GM18868 (cell line): Measurements from ENCODE around the gene CRYBB3.
"Not testable (repeated sequence)": the region's sequence is repeated elsewhere in the genome, so short reads cannot be mapped to it uniquely, and the experiment has no call there.

Experiments used
- ATAC-seq: cut with Tn5 transposase; IDR thresholded peaks from one replicate; pipeline ENCODE4 v1.9.1; 2021; ENCODE audit warnings: mild to moderate bottlenecking, moderate library complexity; ENCODE audit not compliant: unreplicated experiment

The CRYBB3 gene

DNA sequence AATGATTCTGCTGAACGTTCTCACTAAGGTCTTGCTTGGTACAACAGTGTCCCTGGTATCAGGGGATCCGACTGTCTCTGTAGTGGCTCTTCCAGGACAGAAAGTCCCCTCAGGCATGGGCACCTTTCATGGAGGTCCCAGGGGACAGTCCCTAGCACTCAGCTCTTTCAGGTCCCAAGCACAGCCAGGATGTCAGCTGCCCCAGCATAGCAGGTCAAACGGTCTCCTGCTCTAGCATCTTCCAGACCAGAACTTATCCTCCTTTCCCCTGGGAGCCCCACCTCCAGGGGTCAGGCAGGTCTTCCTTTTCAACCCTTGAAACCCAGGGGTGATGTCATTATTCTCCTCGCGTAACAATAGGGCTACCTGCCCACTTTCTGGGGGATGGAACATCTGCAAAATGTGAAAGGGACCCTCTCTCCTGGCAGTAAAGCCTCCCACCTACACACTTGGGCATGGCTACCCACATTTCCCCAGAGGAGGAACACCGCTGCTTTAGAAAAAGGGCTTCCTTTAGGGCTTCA, 24.7 kb upstream of the CRYBB3 start:
- no peak for ATAC-seq

DNA sequence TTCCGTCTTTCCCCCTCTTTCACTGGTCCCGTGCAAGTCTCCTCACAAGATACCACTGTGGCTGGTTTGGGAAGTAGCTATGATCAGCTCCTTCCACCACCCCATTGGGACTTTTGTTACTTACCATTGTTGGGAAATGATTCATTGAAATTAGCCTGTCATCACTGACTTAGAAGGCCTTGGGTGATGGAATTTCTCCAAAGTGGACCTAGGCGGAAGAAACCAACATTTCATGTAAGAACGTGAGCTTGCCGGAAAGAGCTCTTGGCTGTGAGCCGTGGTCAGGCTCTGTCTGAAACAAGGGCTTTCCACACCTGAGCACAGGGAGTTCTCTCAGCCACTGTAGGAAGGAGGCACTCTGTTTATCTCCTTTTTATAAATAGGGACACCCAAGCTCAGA, 23.5 kb upstream of the CRYBB3 start:
- no peak for ATAC-seq

DNA sequence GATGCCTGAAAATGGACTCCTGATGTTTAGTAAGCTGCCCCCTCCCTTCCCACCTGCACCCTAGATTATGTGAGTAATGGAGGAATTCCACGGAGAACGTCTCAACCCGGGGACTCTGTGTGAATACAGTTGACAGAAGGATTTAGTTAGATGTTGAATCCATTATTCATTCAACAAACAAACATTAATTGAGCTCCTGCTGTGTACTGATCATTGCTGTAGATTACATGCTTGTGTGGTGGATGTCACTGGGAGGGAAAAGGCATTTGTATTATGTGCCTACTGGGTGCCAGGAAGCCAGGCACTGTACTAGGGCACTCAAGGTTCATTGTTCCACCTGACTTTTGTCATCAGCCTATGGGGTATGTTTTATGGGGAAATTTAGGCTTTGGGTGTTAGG, 22.9 kb upstream of the CRYBB3 start:
- ATAC-seq, result no peak

DNA sequence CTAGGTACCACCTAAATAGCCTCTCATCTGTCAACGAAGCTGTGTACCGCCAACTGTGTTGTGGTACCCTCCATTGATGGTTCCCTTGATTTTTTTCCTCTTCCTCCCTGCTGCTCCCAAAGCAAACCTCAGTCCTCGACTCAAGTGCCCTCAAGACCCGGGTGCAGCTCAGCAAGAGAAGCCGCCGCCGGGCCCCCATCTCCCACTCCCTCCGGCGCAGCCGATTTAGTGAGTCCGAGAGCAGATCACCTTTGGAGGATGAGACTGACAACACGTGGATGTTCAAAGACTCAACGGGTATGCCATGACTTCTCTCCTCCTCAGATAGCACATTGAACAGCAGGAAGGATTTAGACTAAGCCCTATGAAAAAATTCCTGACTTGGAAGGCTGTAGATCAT, 22.4 kb upstream of the CRYBB3 start:
- ATAC-seq, result no peak

DNA sequence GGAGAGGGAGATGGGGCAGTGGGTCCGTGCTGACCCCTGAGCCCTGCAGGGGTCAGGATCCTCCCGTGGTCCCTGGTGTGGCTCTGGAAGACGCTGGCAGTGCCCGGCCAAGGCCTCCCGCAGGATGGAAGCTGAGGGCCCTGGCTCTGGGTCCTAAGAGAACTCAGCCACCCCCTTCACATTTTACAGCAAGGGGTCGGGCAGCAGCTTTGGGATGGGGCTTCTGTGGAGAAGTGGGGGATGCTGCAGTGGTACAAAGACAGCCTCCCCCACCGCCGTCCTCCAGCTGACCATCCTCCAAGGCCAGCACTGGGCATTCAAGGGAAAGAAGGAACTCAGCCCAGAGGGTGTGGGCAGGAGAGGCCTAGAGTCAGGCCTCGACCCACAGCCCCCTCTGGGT, 21.8 kb upstream of the CRYBB3 start:
- no peak for ATAC-seq

DNA sequence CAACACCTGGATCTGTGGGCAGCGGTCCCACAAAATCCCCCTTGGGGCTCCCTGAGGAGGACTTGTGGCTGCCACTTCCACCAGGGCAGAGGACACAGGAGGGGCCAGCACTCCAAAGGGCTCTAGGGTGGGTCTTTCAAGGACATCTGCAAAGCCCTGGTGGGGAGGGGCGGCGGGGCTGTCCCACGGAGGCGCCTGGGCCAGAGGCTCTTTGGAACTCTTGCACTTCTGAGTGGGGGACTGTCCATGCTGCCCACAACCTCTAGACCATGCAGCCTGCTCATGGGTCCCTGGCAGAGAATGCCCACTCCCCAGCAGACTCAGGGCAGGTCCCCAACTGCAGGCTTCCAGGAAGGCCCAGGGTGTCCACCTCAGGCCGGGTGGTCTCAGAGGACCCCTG, 21.3 kb upstream of the CRYBB3 start:
- not testable (repeated sequence) for ATAC-seq

DNA sequence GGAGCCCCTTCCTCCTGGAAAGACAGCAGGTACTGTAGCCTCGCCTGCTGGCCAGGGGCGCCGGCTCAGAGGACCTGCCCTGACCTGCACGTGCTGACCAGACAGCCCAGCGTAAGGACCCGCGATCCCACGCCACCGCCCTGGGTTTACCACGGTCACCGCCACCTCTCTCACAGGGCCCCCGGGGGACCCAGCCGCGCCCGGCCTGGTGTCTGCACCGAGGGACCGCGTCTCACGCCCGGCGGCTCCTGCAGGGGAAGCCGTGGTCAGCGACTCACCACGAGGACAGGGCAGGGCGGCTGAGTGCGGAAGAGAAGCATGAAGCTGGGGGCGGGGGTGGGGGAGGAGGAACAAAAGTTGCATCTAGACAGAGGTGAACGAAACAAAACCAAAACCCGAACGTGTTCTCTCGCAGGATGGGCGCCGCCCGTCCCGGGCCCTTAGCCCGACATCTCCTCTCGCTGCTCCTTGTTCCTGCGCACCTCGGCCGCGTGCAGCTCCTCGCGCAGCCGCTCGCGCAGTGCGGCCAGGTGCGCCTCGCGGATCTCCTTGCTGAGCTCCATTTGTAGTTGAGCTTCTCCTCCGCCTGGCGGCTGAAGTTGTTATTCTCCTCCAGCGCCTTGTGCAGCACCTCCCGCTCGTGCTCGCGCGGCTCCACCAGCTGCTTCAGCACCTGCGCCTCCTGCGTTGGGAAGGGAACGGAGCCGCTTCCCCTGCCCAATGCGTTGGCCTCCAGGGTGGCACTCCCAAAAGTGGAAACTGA, 20.6 kb upstream of the CRYBB3 start:
- ATAC-seq, result not testable (repeated sequence)

DNA sequence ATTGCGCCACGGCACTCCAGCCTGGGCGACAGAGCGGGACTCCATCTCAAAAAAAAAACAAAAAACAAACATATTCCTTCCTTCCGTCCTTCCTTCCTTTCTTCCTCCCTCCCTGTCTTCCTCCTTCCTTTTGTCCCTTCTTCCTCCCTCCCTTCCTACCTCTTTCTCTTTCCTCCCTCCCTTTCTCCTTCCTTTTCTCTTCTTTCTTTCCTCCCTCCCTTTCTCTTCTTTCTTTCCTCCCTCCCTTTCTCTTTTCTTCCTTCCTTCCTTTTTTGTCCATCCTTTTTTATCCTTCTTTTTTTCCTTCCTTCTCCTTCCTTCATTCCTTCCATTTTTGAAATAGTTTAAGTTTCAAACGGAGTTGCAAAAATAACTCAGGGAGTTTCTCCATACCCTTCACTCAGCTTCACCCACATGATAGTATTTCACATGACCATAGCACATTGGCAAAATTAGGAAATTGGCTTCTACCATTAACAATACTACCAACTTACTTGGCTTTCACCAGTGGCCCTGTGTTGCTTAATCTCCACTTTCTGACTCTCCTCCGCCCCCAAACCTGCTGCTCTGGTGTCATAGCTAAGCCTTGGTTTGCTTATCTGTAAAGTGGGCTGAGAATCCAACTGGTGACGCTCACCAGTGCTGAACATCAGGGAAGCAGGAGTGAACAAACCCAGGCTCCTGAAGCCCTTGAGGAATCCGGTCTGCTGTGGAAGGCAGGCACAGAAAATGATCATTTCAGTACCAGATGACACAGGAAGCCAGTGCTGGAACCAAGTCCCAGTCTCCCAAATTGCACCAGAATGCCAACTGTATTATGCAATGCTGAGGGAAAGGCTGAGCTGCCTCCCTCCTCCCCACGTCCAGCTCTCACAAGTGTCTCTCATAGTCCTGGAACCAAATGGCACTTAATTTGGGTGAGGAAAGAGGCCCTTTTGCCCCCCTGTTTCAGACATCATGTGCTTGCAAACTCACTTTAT, 17.2 kb upstream of the CRYBB3 start:
- no peak for ATAC-seq

DNA sequence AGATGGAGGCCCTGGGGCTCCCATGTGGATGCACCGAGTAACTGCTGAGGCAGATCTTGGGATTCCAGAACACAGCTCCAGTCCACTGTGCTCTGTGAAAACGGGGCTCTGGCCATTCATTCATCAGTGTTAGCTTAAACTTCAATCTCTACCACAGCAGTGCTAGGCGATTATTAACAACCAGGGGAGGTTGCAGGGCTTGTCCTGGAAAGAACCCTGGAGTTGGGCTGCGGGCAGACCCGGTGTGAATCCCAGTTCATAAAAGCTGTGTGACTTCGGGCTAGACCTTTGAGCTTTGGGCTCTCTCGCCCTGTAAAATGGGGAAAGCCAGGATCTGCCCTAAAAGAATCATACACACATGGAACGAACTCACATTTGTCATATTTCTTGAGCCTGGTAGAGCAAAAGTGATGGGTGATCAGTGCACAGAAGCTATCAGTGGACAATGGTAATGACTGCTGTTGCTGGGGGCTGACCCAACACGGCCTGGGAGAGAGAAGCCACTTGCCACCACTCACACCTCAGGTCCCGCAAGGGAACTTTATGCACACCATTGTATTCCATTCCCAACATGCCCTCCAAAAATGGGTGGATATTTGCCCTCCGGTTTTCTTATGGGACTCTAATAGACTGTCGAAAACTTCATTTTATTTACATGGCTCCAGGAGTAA, 15.6 kb upstream of the CRYBB3 start:
- ATAC-seq, result no peak

DNA sequence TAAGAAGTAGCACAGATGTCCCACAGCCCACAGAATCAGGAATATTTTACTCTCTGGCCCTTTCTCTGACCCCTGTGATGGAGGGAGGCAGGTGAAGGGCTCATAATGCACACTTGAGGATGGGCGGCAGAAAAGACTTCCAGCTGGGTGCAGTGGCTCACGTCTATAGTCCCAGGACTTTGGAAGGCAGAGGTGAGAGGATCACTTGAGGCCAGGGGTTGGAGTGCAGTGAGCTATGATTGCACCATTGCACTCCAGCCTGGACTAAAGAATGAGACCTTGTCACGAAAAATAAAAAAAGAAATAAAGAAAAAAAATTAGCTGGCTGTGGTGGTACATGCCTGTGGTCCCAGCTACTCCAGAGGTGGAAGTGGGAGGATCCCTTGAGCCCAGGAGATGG, 13.5 kb upstream of the CRYBB3 start:
- ATAC-seq, result no peak

DNA sequence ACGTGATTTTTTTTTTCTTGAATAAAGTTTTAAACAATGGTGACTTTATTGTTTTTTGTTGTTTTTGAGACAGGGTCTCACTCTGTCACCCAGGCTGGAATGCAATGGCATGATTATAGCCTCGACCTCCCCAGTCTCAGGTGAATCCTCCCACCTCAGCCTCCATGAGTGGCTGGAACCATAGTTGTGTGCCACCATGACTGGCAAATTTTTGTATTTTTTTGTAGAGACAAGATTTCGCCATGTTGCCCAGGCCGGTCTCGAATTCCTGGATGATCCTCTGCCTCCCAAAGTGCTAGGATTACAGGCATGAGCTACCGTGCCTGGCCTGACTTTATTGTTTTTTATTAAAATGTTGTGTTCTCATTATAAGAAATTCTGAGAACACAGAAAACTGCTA, 12.2 kb upstream of the CRYBB3 start:
- ATAC-seq, result no peak

DNA sequence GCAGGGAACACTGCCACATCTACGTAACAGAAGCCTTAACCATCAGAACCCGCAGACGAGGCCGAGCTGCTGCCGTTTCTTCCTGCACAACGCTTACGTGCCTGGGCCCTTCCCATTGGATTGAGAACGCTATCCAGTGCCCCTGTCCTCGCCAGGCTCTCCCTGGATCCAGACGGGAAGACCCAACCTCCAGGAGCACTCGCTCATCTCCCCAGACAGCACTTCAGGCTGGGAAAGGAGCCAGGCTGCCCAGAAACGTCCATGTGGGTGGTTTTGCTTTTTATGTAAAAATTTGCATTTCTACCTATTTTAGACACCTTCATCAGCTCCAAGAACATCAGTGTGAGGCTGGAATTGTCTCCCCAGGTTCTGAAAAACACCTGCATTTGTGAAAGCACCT, 7.3 kb upstream of the CRYBB3 start:
- no peak for ATAC-seq

DNA sequence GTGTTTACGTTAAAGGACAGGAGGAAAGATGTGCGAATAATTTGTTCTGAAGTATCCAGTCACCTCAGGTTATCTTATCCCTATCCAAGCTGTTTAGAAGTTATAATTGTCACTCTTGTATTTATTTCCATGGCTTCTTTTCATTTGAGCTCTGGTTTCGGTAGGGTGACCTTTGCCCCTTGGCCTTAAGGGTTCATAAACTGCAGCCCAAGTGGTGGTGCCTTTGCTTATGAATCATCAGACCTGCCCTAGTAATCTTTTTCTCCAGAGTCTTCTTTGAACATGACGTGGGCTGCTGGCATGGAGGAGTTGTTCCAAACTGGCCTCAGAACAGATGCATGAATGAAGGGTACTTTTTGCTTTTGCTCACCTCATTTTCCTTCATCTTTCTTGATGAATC, 6.5 kb upstream of the CRYBB3 start:
- ATAC-seq, result no peak

DNA sequence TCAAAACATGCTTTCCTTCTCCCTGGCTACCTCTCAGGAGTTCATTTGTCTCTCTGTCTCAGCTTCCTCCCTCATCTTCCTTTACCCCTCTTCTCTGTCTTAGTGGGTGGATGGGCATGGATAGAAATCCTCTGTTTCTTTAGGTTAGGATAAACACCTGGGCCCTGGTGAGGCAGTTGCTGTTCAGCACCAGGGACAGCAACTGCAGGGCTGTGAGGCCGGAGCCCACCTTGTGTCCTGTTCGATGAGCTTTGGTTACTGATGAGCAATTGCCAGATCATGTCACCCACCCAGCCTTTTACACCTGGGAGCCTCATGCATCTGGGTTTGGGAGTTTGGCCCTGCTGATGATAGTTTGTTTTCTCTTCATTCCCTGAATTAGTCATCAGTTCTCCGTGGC, 6.1 kb upstream of the CRYBB3 start:
- ATAC-seq, result no peak

DNA sequence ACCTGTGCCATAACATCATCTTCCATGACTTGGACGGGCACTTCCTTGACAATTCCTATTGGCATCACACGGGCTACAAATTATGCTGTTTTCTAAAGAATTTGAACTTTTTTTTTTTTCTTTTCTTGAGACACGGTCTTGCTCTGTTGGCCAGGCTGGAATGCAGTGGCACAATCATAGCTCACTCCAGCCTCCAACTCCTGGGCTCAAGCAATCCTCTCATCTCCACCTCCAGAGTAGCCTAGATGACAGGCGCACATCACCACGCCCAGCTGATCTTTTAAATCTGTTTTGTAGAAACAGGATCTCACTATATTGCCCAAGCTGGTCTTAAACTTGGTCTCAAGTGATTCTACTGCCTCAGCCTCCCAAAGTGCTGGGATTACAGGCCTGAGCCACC, 3.3 kb upstream of the CRYBB3 start:
- no peak for ATAC-seq

DNA sequence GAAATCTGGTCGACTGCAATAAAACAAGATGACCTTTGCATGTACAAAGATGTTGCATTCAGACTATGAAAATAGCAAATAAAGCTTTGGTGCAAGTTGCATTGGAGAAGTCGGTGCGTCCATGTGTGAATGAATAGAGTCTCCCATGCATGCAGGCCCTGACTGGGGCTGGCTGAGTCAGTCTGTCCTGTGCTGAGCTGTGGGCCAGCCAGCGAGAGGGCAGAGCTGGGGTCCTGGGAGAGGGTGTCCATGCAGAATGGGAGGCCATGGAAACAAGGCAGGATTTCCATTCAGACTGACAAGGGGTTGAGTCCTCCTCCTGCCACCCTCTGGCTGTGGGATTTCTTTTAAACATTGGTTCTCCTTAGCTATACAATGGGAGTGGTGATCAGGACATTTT, 2.3 kb upstream of the CRYBB3 start:
- no peak for ATAC-seq

DNA sequence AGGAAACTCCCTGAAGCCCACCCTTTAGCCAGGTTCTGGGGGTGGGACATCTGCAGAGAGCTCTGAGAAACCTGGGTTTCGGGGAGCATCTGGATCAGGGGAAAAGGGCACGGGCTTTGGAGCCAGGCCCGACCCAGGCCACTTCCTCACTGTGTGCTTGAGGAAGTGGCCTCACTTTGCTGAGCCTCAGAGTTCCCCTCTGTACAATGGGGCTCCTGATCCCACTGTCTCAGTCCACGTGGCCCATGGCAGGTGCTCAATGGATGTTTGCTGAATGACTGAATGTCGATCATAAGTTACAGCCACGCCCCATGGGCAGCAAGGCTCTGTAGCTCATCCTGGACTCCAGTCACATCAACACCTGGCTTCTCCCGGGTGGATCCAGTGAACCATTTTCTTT, 1.3 kb downstream of the CRYBB3 start:
- ATAC-seq, result no peak

DNA sequence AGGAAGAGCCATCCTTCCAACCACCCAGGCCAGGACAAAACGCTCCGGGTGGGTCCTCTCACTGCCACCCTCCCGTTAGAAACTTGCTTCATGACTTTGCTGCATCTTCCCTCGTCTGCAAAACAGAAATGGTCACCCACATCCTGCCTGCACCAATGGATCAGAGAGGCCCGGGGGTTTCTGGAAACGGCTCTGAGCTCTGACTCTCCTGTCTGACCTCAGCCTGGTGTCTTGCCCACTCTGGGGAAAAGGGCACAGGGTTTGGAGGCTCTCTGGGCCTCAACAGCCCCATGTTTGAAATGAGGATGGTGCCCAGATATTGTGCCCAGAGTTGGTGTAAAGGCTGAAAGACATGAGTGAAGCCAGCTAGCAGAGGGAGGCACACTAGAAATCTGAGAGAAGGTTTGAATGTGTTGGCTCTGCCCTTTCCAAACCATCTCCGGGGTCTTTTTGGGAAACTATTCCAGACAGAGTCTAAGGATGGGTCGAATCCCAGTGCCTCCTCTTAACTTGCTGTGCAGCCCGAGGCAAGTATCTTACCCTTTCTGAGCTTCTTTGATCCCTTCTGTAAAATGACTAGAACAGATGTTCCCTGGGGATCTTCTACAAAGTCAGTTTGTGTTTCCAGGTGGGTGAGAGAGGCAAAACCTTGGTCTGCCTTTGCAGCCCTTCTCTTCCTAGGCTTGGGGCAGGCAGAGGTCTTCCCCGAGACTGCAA, 2.1 kb downstream of the CRYBB3 start:
- ATAC-seq, result no peak

DNA sequence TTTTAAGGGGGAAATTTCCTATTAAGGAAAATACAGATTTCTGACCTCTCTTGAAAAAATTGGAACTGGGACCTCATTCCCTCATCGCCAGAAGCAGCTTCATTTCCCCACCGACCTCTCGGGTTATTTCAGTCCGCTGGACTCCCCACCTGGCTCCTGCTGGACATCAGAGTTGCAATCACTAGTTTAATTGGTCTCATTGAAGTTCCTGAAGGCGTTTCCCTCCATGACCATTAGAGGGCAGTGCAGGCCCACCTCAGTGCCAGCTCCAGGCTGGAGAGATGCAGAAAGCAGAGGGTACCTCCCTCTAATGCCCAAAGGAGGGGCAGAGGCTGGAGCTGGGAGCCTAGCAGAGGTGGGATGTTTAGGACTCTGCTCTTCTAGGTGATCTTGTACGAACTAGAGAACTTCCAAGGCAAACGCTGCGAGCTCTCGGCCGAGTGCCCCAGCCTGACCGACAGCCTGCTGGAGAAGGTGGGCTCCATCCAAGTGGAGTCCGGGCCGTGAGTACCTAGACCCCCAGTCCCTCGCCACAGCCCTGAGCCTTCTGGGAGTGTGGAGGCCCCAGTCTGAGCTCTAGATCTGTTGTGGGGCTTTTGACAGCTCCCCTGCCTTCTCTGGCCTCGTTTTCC, 2.7 kb downstream of the CRYBB3 start:
- no peak for ATAC-seq

DNA sequence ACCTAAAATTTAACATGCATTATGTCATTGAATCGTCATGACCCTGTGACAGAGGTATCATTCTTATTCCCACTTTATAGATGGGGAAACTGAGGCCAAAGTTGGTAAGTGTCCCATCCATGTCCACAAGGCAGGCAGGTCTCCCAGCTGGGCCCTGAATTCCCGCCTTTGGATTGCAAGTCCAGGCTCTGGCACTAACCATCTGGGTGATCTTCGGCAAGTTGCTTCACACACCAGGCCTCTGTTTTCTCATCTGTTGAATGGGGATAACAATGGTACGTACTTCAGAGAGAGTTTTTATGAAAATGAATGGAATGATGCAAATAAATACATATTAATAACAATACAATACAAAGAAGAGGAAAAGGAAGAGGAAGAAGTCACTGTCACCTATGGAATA, 3.4 kb downstream of the CRYBB3 start:
- no peak for ATAC-seq
